Transverse colon (tissue), 3 donors: ENCODE data around the gene GTPBP4.

Experiments used
- POLR2A ChIP-seq: fragments of 450-650 bp; IDR thresholded peaks from one replicate; pipeline ENCODE4 v1.6.1; 2016; ENCODE audit warnings: antibody characterized with exemption, mild to moderate bottlenecking, moderate library complexity
- TF ChIP-seq, protein P1 (sequence below), 5 experiments: fragments of 200-600 bp in 3 of 5; fragments of 450-650 bp in 2 of 5; sonication (generic) in 3 of 5; IDR thresholded peaks; 1 replicate in 2 of 5; 2 replicates in 3 of 5; pipeline ENCODE4 v1.5.1; 2016 to 2017; ENCODE audit warnings: antibody characterized with exemption in 5 of 5, inconsistent platforms in 3 of 5, mild to moderate bottlenecking in 2 of 5, moderate library complexity in 1 of 5

DNA sequence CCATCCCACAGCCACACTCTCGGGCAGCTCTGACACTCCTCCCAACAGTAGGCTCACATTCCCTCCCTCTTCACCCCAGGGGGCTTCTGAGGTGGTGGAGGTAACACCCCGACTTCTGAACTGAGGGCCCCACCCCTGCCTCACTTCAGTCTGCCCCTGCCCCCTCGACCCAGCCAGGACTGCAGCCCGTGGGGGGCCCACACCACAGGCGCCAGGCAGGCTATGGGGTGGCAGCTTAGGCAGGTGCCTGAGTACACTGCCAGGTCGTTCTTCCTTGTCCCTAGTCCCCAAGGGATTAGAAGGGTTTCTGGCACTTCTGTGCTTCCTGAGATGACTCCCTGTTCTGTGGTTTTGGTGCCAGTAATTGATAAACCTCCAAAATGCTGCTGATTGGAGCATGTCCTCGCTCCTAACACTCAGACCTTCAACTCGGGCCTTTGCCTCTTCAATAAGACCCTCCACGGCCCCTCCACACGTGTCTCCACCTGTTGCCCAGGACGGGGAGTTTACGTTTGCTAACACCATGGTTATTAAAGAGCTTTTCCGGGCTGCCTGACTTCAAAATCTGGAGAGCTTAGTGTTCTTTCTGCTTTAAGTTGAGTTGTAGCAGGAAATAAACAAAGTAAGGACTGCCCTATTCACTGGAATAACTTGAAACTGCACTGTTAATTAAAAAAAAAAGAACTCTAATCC is 33.0 kb upstream of the GTPBP4 start:
- TF ChIP-seq POLR2A, result no peak
- TF ChIP-seq, protein P1, sequence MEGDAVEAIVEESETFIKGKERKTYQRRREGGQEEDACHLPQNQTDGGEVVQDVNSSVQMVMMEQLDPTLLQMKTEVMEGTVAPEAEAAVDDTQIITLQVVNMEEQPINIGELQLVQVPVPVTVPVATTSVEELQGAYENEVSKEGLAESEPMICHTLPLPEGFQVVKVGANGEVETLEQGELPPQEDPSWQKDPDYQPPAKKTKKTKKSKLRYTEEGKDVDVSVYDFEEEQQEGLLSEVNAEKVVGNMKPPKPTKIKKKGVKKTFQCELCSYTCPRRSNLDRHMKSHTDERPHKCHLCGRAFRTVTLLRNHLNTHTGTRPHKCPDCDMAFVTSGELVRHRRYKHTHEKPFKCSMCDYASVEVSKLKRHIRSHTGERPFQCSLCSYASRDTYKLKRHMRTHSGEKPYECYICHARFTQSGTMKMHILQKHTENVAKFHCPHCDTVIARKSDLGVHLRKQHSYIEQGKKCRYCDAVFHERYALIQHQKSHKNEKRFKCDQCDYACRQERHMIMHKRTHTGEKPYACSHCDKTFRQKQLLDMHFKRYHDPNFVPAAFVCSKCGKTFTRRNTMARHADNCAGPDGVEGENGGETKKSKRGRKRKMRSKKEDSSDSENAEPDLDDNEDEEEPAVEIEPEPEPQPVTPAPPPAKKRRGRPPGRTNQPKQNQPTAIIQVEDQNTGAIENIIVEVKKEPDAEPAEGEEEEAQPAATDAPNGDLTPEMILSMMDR (IDR thresholded peaks at IDR 0.05), result no peak
